ENCODE measurements around the gene XDH.

XDH gene

DNA sequence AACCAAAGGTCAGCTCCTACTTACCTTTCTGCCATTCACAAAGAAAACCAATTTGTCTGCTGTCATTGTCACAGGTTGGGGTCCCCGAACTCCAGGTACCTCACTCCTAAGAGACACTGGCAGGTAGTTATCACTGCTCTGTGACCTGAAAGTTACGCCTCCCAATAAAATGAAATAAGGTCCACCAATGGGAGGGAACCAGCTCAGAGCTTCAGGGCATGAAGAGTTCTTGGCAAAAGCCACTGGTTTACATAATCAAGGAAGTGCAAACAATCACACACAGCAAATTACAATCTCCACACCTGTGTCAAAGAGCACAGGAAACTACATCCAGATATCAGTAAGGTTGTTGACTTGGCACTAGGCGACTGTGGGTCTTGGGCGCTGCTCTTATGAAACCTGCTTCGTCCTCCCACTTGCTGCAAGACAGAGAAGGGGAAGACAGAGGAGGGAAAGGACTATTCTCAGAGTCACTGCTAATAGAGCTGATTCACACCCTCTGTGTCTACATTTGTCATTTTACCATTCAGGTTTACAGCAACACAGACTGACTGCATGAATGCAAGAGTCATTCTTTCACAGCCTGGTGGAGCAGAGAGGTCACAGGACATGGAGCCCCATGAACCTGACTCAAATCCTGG, at the start of gene XDH:
Gene XDH, minus strand, starts transcription at position 142 of the 641 bp plus-strand sequence. Its CDS starts 76 bp downstream, at position 66.
- no peak for DNase-seq (ENCODE audit: low spot score)

DNA sequence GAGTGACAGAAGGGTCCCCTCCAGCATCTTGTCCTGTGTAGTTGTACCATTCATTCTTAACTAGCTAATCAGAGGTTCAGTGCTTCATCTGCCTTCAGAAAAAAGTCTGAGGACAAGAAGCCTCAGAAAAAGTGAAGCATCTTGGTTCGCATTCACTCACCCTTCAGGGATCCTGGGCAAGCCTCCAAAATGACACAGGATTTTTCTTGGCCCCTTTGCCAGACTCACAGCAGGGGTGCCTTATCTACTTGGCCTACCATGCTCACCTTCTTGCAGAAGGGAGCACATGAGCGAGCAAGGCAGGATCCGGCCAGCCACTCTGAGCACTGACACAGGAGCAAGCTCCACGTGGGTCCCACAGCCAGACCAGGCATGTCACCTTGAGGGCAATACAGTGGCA, 43.1 kb upstream of the XDH start:
- no peak for DNase-seq (ENCODE audit: low spot score)

DNA sequence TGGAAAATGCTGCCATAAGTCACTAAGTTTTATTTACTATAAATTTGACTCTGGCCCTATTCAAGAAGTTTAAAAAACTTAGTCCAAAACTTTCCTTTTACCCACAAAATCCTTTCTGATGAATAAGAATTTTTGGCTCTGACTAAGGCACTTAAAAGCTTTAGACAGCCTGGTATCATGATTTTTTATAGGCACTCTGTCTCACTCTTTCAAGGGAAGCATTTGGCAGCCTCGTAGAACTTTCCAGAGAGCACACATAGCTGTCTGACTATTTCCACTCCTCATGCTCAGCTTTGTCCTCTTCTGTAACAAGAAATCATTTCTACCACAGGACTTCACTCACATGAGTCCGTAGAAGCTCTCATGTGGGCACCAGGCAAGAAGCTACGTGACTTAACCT, 32.3 kb upstream of the XDH start:
- peak; percentile 89 for DNase-seq (ENCODE audit: low spot score)

DNA sequence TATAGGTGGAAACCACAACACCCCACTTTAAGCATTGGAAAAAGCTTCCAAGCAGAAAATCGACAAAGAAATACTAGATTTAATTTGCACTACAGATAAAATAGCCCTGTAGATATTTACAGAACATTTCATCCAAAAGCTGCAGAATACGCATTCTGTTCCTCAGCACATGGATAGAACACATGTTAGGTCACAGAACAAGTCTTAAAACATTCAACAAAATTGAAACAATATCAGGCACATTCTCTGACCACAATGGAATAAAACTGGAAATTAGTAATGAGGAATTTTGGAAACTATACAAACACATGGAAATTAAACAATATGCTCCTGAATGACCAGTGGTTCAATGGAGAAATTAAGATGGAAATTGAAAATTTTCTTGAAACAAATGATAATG, 27.8 kb upstream of the XDH start:
- no peak for DNase-seq (ENCODE audit: low spot score)

DNA sequence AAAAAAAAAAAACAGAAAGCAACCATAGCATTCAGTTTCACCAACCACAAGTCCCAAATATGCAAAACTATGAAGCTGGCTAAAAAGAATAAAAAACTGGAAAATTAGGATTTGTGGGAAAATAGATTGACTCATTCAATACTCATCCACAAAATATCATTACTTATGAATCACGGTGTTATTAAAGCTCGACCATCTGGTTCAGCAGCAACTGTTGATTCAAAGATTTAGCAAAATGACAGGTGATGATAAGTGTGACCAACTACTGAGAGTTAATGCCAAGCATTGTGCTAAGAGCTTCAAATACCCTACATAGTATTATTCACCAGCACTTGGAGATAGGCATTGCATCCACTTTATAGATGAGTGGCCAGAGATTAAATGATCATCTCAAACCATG, 26.2 kb upstream of the XDH start:
- DNase-seq (ENCODE audit: low spot score), result peak; percentile 69

DNA sequence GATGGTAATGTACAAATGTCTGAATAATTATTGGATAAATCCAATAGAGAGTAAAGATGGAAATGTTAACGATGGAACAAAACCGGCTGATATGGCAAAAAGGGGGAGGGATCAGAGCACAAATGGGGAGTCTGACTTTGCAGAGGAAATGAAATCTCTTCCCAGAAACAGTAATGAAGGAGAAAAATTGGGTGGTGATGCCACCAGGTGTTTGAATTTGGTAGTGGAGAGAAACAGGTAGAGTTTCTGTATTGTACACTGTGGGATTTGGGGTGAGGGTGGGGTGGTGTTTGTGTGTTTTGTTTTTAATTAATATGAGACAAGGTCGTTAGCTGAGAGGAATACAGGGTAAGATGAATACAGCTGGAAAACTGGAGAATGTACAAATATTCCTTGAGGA, 20.4 kb upstream of the XDH start:
- DNase-seq (ENCODE audit: low spot score), result peak; percentile 28

DNA sequence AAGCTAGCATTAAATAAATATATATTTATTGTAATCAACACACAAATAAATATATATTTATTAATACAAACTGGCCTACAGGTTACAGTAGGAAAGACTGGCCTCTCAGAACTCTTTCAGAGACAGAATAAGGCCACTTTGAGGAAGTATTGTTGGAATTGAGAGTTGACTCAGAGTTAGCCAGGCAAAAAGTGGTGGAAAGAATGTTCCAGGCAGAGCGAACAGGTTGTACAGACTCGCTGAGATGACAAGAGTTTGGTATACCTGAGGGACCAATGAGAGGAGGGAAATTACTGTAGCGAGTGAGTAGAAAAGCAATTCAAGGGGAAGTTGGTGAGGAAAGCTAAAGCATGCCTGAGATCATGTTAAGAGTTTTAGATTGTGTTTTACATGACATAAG, 19.0 kb upstream of the XDH start:
- DNase-seq (ENCODE audit: low spot score), result no peak

DNA sequence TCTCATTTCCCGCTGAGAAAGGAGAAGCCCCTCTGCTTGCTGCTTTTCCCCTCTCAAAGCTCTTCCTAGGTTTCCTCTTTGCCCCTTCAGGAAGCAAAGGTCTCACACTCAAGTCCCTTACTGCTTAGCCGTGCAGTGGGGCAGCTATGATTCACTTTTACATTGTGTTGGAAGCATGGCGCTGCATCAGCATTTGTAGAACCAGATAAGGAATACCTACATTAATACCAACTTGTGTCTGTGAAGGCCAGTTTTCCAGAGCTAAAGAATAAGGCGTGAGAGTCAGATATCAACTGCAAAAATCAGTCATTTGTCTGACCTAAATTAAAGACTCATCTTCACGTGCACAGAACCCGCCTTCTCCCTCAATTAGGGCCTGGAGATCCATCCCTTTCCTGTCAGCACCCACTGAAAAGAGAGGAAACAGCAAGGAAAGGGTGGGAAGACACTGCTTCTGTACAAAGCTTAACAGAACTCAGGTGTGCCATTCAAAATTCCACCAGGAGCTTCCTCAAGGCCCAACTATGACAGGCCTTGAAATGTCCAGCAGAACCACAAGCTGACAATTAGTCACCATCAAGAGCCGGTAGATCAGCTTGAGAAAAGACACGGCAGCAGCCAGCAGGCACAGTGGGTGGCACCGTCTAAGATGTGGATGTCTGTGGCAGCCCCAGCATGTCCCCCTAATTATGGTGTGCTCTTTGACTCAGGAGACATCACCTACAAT, 16.1 kb upstream of the XDH start:
- DNase-seq (ENCODE audit: low spot score), result no peak

DNA sequence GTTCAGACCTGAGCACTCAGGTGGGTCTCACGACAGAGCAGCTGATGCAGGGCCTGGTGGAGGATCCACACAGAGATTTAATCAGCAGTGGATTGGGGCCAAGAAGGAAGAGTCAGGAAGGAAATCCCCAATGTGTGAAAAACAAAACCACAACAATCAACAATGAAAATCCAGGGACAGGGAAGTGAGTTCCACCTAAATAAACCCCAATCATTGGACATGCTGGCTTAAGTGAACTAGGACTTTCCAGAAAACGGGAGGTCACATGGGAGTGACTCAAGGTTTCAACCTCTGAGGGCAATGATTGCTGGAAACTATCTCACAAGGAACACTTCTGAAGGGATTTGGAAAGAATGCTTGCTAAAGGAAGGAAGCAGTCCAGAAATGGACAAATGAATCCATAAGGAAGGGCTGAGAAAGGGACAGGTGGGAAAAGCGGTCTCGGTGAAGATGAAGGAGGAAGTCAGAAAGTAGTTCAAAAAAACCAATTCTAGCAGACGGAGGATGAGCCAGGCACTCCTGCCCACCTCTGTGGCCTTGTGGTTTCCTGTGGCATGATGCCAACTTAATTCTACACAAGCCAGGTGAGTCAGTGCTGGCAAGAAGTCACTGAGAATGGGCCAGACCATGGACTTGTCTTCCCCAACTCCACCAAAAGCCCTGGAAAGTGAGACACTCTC, 15.4 kb upstream of the XDH start:
- peak; percentile 29 for DNase-seq (ENCODE audit: low spot score)

DNA sequence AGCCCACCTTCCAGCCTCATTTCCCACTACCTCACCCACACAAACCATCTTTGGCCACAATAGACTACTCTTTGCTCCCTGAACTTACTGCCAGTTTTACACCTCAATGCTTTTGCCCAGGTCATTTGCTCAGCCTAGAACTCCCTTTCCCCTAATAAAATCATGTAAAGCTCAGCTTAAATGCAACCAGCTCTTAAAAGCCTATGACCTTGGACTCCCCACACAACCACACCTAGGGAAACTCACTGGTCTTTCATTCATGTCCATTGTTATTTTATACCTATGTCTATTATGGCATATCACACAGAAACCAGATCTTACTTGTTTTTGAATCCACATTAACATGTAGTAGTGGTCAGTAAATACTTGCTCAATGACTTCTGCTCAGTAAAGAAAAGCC, 14.5 kb upstream of the XDH start:
- DNase-seq (ENCODE audit: low spot score), result no peak

DNA sequence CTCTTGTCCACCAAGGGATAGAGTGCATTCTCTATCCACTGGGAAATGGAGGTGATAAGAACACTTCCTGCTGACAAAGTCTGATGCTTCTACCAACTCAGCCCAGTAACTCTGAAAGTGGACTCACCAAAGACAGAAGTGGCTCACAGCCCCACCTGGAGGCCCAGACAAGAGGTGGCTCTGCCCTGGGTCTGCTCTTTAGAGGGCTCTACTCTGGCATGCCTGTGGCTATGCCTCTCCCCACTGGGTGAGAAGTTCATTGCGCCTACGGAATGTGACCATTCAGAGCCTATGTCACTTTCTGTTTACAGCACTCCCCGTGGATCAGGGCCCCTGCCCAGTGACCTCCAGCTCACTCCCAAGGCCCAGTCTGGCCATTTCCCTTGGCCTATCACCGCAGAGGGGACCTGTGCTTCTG, 13.5 kb upstream of the XDH start:
- no peak for DNase-seq (ENCODE audit: low spot score)

DNA sequence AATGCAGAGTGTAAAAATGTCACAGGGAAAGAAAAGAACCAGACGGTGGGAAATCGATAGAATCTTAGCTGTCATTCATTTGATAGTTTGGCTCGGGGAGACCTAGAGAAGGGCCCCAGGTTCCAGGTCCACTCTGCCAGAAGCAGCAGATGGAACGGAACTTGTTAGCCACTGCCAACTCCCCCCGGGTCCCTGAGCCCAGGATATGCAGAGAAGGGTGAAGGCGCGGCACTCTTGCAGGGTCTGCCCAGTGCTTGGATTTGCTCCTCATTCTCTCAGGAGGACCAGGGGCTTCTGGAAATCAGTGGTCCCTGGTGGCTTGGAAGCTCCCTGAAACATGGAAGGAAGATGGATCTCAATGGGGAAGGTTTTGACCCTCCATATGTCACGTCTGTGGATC, 11.6 kb upstream of the XDH start:
- DNase-seq (ENCODE audit: low spot score), result no peak

DNA sequence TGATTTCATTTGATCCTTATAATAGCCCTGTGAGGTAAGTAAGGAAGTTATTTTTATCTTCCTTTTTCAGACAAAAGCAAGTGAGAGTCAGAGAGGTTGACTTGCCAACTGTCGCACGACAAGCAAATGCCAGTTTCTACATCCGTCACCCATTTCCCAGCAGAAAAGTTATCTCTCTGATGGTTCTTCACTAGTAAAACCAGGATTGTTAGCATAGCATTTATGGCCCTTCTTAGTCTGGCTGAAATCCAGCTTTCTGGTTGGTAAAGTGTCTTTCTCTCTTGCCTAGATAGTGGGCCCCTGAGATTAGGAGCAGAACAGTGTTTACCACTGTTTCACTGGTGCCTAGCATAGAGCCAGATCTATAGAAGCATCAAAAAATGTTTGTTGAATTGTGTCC, 7.1 kb upstream of the XDH start:
- DNase-seq (ENCODE audit: low spot score), result no peak

DNA sequence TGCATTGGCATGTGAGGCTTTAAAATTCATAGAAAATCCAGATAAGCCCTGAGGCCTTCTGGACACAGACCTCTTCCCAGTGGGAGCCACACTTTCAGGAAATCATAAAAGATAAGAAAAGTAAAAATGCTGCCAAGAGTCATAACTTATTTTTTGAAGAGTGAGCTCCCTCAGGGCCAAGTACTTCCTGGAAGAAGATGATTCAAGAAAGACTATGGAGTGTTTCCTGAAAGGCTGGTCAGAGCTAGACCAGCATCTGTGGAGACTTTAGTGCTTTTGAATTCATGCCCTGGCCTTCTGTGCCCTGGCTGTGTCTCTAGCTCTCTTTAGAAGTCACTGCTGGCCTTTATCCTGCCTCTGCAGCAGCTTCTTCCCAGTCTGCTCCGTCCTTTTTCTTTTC, 6.4 kb upstream of the XDH start:
- no peak for DNase-seq (ENCODE audit: low spot score)

DNA sequence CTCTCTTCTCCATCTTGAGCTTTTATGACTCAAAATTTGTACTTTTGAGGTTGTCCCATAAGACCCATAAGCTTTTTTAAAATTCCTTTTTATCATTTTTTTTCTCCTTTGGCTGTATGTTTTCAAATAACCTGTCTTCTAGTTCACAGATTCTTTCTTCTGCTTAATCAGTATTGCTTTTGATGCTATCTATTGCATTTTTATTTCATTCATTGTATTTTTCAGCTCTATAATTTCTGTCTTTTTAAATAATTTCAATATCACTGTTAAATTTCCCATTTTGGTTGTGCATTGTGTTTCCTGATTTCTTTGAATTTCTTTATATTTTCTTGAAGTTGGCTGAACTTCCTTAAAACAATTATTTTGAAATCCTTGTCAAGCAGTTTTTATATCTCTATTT, 4.8 kb upstream of the XDH start:
- DNase-seq (ENCODE audit: low spot score), result no peak

DNA sequence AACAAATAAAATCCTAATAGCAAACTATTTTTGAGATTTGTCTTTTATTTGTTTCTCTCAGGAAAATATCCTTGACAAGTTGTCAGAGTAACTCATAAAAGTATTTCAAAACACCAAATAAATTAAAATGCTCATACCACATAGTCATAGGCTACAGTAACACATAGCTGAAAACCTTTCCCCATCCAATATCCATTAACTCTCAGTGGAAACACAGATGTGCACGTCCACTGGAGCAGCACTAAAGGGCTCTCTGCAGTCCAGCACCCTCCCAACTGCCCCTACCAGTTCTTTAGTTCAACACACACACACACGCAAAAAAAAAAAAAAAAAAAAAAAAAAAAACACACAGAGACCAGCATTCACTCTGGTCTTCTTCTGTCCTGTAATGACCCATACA, 879 bp upstream of the XDH start:
- DNase-seq (ENCODE audit: low spot score), result peak; percentile 46

DNA sequence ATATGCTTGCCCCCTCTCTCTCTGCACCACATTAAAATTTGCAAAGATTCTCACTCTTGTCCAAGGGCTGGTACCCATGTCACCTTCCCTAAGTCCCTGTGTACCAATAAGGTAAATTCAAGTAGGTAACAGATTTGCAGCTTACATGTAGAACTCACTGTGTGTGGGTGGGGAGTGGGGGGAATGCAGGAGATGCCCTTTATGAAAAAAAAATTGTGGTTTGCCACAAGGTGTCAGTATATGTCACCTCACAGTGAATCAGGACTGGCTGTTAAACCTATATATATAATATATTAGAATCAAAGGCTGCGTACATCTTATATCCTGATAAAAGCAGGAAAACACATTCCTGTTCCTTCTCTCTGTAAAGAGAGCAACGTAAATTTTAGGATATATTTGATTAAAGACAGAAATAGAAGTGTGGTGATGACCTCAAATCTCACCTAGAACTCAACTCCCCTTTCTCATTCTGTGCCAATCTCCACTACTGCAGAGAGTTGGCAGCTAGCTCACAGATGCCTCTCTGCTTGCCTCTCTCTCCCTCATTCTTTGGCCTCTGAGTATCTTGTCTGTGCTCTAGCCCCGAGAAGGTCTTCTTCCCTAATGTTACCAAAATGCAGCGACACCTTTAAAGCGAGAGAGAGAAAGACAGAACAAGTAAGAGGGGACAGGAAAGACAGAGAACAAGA, 536 bp downstream of the XDH start:
- no peak for DNase-seq (ENCODE audit: low spot score)

DNA sequence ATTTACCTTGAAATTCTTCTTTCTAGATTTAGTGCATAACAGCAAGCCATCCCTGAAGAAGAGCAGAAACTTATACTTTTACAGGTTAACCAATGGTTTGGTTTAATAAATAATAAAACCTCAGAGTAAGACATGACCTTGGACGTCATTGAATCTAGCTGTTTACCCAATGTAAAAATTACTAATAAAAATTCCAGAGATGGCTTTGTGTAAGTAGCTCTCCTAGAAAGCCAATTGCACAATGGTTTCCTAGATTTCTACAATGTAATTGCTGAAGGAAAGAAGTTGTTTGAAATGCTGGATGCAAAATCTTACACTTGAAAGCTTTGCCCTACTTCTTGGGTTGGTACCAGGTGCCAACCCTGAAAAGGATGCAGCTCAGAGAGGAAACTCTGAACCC, 1.5 kb downstream of the XDH start:
- DNase-seq (ENCODE audit: low spot score), result peak; percentile 36

DNA sequence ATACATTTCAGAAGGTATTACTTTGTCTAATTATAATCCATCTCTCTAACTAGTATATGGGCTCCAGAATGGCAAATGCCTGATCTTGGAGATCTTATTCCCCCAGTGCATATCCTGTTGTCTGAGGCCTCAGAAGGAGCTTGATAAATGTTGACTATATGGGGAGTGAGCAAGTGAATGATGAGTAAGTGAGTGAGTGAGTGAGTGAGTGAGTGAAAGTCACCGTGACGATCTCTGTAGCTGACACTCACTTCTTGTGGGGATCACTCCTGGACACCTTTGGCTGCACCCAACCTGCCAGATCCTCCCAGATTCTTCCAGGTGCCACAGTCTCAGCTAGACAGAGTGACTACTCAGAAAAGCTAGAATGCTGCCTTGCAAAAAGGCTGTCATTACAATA, 2.8 kb downstream of the XDH start:
- DNase-seq (ENCODE audit: low spot score), result no peak

DNA sequence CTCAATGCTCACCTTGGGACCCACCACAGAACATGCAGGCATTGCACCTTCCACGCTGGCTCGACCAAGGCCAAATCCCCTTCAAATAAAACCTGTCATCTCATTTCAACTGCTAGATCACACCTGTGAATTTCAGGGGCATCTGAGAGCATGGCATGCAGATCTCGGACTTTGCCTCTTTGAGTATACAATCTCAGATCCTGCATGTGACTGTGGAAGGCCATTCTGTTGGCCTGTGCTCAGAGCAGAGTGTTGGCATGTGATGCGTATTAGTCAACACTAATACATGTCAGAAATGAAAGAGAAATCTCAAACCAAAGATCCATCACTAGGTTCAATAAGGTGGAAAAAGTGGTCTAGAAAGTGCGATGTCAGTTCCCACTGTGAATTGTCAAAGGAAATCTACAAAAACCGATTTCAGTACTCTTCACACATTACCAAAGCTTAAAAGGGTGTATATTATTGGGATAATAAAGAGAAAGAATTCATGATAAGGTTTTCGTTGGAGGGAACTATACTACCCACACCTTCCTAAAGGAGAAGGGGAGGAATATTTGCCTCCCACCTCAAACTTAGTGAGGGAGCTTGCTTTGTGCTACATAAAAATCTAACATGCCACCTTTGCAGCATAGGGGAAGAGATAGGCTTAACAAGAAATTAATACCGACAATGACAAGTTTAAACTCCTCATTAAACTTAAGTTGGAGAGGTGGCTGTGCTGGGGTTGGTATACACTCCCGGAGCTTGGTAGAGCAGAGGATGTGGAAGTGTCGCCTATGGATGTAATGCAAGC, 7.8 kb downstream of the XDH start:
- no peak for DNase-seq (ENCODE audit: low spot score)

DNA sequence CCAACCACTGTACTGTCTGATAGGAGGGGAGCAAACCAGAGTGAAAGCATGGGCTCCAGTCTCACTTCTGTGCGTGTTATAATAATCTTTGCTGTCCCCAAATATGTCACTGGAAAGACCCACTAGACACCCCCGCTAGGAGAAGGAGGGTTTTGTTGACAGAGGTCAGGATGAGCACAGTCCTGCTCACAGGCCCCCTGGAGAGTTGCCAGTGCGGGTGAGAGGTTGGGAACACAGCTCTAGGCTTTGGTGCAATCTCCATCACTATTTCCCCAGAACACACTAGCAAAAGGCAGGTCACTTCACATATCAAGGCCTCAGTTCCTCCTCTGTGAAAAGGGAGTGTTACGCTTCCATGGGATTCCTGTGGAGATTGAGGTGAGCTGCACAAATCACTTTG, 9.7 kb downstream of the XDH start:
- no peak for DNase-seq (ENCODE audit: low spot score)

DNA sequence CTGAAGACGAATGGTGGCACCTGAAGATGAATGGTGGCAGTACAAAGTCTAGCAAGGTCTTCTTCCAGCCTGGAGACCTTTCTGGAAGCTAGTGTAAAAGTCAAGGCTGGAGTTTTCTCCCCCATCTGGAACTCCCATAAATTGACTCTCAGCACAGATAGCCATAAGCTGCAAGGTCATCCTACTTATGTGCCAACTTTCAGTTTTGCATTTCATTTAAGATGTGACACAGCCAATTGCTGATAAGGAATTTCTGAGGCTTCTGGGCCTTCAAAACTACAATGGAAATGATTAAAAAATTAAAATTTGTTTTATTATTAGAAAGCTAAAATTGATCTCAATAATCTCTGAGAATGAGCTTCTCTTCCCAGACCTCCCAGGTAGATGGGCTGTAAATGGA, 10.2 kb downstream of the XDH start:
- no peak for DNase-seq (ENCODE audit: low spot score)

Measured in AG08395 (cell line).